ENCODE data around the gene FLRT3. TPM values are rescaled to one million over a fixed set of nuclear protein-coding genes. Genes with fewer than 3 reads are reported as not detected.

FLRT3 gene
- total and polyA plus RNA-seq, 9 of the 15 experiments (the other 6 are each of a cell fraction or from before 2014, with no cell fraction given): 0.04 TPM; not detected in 8

DNA sequence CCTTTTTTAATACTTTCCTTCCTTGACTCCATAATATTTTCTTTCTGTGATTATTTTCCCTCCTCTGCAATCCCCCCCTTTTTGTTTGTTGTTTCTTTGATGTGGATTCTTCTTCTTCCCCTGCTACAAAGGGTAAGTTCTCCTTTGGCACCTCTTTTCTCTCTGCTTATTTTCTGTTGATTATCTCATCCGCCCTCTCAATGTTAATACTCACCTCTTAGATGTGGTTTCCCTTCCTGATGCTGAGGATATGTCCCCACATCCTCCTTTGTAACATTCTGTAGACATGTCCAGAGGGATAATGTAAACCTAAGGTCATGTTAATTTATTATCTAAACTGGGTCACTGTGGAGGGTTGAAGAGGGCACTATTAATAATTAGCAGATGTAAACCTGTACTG lies 17.7 kb downstream of the FLRT3 start (continued):
- TF ChIP-seq, protein P1, sequence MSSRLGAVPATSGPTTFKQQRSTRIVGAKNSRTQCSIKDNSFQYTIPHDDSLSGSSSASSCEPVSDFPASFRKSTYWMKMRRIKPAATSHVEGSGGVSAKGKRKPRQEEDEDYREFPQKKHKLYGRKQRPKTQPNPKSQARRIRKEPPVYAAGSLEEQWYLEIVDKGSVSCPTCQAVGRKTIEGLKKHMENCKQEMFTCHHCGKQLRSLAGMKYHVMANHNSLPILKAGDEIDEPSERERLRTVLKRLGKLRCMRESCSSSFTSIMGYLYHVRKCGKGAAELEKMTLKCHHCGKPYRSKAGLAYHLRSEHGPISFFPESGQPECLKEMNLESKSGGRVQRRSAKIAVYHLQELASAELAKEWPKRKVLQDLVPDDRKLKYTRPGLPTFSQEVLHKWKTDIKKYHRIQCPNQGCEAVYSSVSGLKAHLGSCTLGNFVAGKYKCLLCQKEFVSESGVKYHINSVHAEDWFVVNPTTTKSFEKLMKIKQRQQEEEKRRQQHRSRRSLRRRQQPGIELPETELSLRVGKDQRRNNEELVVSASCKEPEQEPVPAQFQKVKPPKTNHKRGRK (tag; IDR thresholded peaks at IDR 0.05): no peak
- TF ChIP-seq FOXP1 (CRISPR knock-in tag; IDR thresholded peaks at IDR 0.05): no peak
- TF ChIP-seq STAT5B (CRISPR knock-in tag; IDR thresholded peaks at IDR 0.05): no peak
- TF ChIP-seq NEUROD1 (IDR thresholded peaks at IDR 0.05; ENCODE audit: borderline replicate concordance, low read depth, low read length, partially characterized antibody): no peak
- TF ChIP-seq, protein P2, sequence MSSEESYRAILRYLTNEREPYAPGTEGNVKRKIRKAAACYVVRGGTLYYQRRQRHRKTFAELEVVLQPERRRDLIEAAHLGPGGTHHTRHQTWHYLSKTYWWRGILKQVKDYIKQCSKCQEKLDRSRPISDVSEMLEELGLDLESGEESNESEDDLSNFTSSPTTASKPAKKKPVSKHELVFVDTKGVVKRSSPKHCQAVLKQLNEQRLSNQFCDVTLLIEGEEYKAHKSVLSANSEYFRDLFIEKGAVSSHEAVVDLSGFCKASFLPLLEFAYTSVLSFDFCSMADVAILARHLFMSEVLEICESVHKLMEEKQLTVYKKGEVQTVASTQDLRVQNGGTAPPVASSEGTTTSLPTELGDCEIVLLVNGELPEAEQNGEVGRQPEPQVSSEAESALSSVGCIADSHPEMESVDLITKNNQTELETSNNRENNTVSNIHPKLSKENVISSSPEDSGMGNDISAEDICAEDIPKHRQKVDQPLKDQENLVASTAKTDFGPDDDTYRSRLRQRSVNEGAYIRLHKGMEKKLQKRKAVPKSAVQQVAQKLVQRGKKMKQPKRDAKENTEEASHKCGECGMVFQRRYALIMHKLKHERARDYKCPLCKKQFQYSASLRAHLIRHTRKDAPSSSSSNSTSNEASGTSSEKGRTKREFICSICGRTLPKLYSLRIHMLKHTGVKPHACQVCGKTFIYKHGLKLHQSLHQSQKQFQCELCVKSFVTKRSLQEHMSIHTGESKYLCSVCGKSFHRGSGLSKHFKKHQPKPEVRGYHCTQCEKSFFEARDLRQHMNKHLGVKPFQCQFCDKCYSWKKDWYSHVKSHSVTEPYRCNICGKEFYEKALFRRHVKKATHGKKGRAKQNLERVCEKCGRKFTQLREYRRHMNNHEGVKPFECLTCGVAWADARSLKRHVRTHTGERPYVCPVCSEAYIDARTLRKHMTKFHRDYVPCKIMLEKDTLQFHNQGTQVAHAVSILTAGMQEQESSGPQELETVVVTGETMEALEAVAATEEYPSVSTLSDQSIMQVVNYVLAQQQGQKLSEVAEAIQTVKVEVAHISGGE (CRISPR knock-in tag; IDR thresholded peaks at IDR 0.05): no peak
- no peak for TF ChIP-seq PHTF2 (CRISPR knock-in tag; IDR thresholded peaks at IDR 0.05)
- no peak for TF ChIP-seq ZC3H11A (IDR thresholded peaks at IDR 0.05; ENCODE audit: low read depth, low read length)
- TF ChIP-seq ZNF699 (CRISPR knock-in tag; IDR thresholded peaks at IDR 0.05; ENCODE audit: insufficient replicate concordance): no peak
